Measurements from ENCODE around the gene LIME1. TPM values are rescaled to one million over a fixed set of nuclear protein-coding genes. Genes with fewer than 3 reads are reported as not detected.

LIME1 gene
- total RNA-seq, 5 donors from 2014 or later (not counting 1 experiment from before 2014, with no cell fraction given), result 144 to 248 (median 172) TPM

DNA sequence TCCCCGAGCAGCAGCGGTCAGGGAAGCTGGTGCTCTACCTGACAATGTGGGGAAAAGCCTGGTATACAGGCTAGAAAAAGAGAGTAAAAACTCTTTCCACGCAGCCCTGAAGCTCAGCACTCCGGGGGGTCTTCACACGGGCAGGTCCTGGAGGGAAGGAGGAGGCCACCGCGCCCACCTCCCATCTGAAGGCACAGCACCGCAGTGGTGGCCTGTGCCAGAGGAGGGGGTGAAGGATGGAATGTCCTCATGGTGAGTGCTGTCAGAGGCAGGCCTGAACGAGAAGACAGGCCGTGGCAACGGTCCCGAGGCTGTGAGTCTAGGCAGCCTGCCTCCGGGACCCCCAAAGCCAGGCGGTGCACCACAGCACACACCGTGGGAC lies 9.0 kb downstream of the LIME1 start:
- ChIA-PET POLR2A (no interaction called here), CTCF (no interaction called here)
- H3K9me3 ChIP-seq, result no peaks in the 10 kb centered on the region
- H3K4me1 ChIP-seq (ENCODE audit: control insufficient read depth in 1 of 2, extremely low read depth in 1 of 2, insufficient read depth in 2 of 2, low read length in 2 of 2), result peaks cover 9 to 45% of the 10 kb centered on the region in 2 experiments
- H3K27ac ChIP-seq (ENCODE audit: low read length), result no peak overlapping the region
- Mint-ChIP-seq H3K4me1 (peaks cover 11 to 15% (median 14%) of the 10 kb centered on the region in 3 donors), H3K36me3 (no peaks in the 10 kb centered on the region), H3K9me3 (no peaks in the 10 kb centered on the region), H3K27ac (no peak overlapping the region), H3K4me3 (no peak overlapping the region), H3K27me3 (no peaks in the 10 kb centered on the region)
- no peak overlapping the region for H3K4me3 ChIP-seq (ENCODE audit: control insufficient read depth in 1 of 2, extremely low read depth in 1 of 2, low read length in 1 of 2)
- H3K27me3 ChIP-seq (replicated peaks in 1 of 2; ENCODE audit: control insufficient read depth in 2 of 2, extremely low read depth in 1 of 2, insufficient read depth in 2 of 2, low read length in 1 of 2), result no peaks in the 10 kb centered on the region
- H3K36me3 ChIP-seq (ENCODE audit: control insufficient read depth in 2 of 2, extremely low read depth in 1 of 2, insufficient read depth in 1 of 2, low read length in 1 of 2), result peaks cover 3 to 26% of the 10 kb centered on the region in 2 donors
- ATAC-seq (replicated peaks in 1 of 4) (no peak), DNase-seq (no peak)
- 91% methylated on average over 13 of the region's 15 CpGs for WGBS (ENCODE audit: insufficient coverage)

DNA sequence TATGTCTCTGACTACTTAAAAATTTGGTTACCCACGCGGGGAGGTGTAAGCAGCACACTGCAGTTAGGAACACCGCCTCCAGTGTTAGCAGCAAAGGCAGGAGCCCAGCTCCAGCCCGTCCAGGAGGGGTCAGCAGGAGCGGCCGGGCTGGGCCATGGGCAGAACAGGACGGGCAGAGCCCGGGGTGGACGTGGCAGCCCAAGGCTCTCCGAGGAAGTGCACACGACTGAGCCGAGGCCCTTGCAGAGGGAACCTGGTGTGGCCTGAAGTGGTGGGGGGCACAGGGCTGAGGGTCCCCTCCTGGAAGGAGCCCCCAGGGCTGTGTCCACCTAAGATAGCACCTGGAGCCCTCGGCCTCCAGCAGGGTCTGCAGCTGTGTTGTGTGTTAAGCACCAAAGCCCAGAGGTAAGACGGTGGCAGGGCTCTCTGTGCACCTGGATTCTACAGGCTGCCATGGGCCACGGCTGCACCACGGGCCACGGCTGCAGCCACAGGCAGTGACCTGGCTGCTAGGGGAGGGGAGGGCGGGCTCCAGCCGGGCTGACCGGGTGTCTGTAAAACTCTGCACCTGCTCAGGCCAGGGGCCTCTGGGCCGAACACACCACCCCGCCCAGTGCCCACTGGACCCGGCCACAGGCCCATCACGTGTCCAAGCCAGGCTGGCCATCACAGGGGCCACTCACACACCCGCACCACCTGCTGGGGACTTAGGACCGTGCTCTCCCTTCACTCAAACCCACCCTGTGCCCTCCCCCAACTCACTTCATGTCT lies 9.7 kb downstream of the LIME1 start:
- POLR2A ChIA-PET, result no interaction called here
- peaks cover 17 to 22% (median 21%) of the 10 kb centered on the region in 3 donors for H3K4me1 Mint-ChIP-seq
- no peak for ATAC-seq (replicated peaks in 1 of 4)
- no peak for DNase-seq
- CTCF ChIA-PET, result no interaction called here
- H3K9me3 Mint-ChIP-seq, result no peaks in the 10 kb centered on the region
- 94% methylated on average over 18 of the region's 26 CpGs for WGBS (ENCODE audit: insufficient coverage)
- H3K4me3 ChIP-seq (ENCODE audit: control insufficient read depth in 1 of 2, extremely low read depth in 1 of 2, low read length in 1 of 2), result no peak overlapping the region
- H3K27ac Mint-ChIP-seq, result peak overlapping the region in 1 of 2 donors; percentile 69
- peaks cover 12 to 45% of the 10 kb centered on the region in 2 experiments for H3K4me1 ChIP-seq (ENCODE audit: control insufficient read depth in 1 of 2, extremely low read depth in 1 of 2, insufficient read depth in 2 of 2, low read length in 2 of 2)
- no peaks in the 10 kb centered on the region for H3K36me3 Mint-ChIP-seq
- H3K36me3 ChIP-seq (ENCODE audit: control insufficient read depth in 2 of 2, extremely low read depth in 1 of 2, insufficient read depth in 1 of 2, low read length in 1 of 2), result peaks cover 3 to 24% of the 10 kb centered on the region in 2 donors
- H3K27ac ChIP-seq (ENCODE audit: low read length), result no peak overlapping the region
- H3K9me3 ChIP-seq, result no peaks in the 10 kb centered on the region
- no peaks in the 10 kb centered on the region for H3K27me3 ChIP-seq (replicated peaks in 1 of 2; ENCODE audit: control insufficient read depth in 2 of 2, extremely low read depth in 1 of 2, insufficient read depth in 2 of 2, low read length in 1 of 2)
- H3K4me3 Mint-ChIP-seq, result no peak overlapping the region
- no peaks in the 10 kb centered on the region for H3K27me3 Mint-ChIP-seq

DNA sequence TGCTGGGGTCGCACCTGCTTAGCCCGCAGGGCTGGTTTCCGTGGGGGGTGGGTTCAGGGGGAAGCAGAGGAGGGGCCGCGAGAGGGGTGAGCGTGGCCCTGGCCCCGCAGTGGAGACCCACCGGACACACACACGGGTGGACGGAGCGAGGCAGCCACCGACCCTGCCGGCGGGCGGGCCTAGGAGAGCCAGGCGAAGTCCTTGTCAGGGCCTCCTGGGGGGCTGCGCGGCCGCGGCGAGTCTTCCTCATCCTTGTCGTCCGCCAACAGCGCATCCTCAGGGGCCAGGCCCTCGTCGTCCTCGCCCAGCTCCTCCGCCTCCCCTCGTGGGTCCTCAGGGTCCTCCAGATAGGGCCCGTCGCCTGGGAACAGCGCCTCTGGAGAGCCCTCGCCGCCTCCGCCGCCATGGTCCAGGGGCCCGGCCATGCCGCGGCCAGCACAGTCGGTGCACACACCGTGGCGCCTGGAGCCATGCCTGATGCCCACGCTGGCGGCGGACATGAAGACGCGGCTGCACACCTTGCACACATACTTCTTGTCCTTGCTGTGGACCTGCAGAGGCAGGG lies 10.4 kb downstream of the LIME1 start:
- ChIA-PET POLR2A (no interaction called here), CTCF (no interaction called here)
- Mint-ChIP-seq H3K27ac (no peak overlapping the region), H3K4me1 (peaks cover 21 to 26% (median 25%) of the 10 kb centered on the region in 3 donors), H3K9me3 (no peaks in the 10 kb centered on the region), H3K36me3 (no peaks in the 10 kb centered on the region), H3K4me3 (no peak overlapping the region), H3K27me3 (no peaks in the 10 kb centered on the region)
- Histone ChIP-seq H3K27ac (ENCODE audit: low read length) (no peak overlapping the region), H3K9me3 (no peaks in the 10 kb centered on the region), H3K27me3 (replicated peaks in 1 of 2; ENCODE audit: control insufficient read depth in 2 of 2, extremely low read depth in 1 of 2, insufficient read depth in 2 of 2, low read length in 1 of 2) (no peaks in the 10 kb centered on the region), H3K4me3 (ENCODE audit: control insufficient read depth in 1 of 2, extremely low read depth in 1 of 2, low read length in 1 of 2) (no peak overlapping the region), H3K4me1 (ENCODE audit: control insufficient read depth in 1 of 2, extremely low read depth in 1 of 2, insufficient read depth in 2 of 2, low read length in 2 of 2) (peaks cover 15 to 45% of the 10 kb centered on the region in 2 experiments), H3K36me3 (ENCODE audit: control insufficient read depth in 2 of 2, extremely low read depth in 1 of 2, insufficient read depth in 1 of 2, low read length in 1 of 2) (peaks cover 0 to 18% of the 10 kb centered on the region in 2 donors)
- no peak for ATAC-seq (replicated peaks in 1 of 4)
- no peak for DNase-seq
- 93% methylated on average over 37 of the region's 47 CpGs for WGBS (ENCODE audit: insufficient coverage)

GRCh38 chr20:63747622-63748069 lies 11.2 kb downstream of the LIME1 start:
- no peak overlapping the region for H3K4me3 Mint-ChIP-seq
- POLR2A ChIA-PET, result no interaction called here
- no peaks in the 10 kb centered on the region for H3K9me3 Mint-ChIP-seq
- Histone ChIP-seq H3K4me1 (ENCODE audit: control insufficient read depth in 1 of 2, extremely low read depth in 1 of 2, insufficient read depth in 2 of 2, low read length in 2 of 2) (peaks cover 15 to 48% of the 10 kb centered on the region in 2 experiments), H3K27me3 (replicated peaks in 1 of 2; ENCODE audit: control insufficient read depth in 2 of 2, extremely low read depth in 1 of 2, insufficient read depth in 2 of 2, low read length in 1 of 2) (no peaks in the 10 kb centered on the region), H3K36me3 (ENCODE audit: control insufficient read depth in 2 of 2, extremely low read depth in 1 of 2, insufficient read depth in 1 of 2, low read length in 1 of 2) (peaks cover 0 to 10% of the 10 kb centered on the region in 2 donors), H3K4me3 (ENCODE audit: control insufficient read depth in 1 of 2, extremely low read depth in 1 of 2, low read length in 1 of 2) (no peak overlapping the region), H3K27ac (ENCODE audit: low read length) (no peak overlapping the region), H3K9me3 (no peaks in the 10 kb centered on the region)
- 90% methylated on average over 13 of the region's 13 CpGs for WGBS (ENCODE audit: insufficient coverage)
- H3K27me3 Mint-ChIP-seq, result no peaks in the 10 kb centered on the region
- DNase-seq (no peak), ATAC-seq (replicated peaks in 1 of 4) (no peak)
- peaks cover 24 to 29% (median 28%) of the 10 kb centered on the region in 3 donors for H3K4me1 Mint-ChIP-seq
- no peak overlapping the region for H3K27ac Mint-ChIP-seq
- CTCF ChIA-PET, result no interaction called here
- no peaks in the 10 kb centered on the region for H3K36me3 Mint-ChIP-seq

GRCh38 chr20:63748070-63748933 lies 11.8 kb downstream of the LIME1 start:
- H3K4me3 Mint-ChIP-seq, result no peak overlapping the region
- peak overlapping the region; percentile 27 to 78 for H3K27ac Mint-ChIP-seq
- ATAC-seq (replicated peaks in 1 of 4), result no peak
- peaks cover 24 to 32% (median 28%) of the 10 kb centered on the region in 3 donors for H3K4me1 Mint-ChIP-seq
- ChIA-PET CTCF (no interaction called here), POLR2A (no interaction called here)
- H3K36me3 Mint-ChIP-seq, result no peaks in the 10 kb centered on the region
- no peaks in the 10 kb centered on the region for H3K9me3 ChIP-seq
- H3K27me3 ChIP-seq (replicated peaks in 1 of 2; ENCODE audit: control insufficient read depth in 2 of 2, extremely low read depth in 1 of 2, insufficient read depth in 2 of 2, low read length in 1 of 2), result no peaks in the 10 kb centered on the region
- H3K27me3 Mint-ChIP-seq, result no peaks in the 10 kb centered on the region
- H3K4me3 ChIP-seq (ENCODE audit: control insufficient read depth in 1 of 2, extremely low read depth in 1 of 2, low read length in 1 of 2), result no peak overlapping the region
- H3K4me1 ChIP-seq (ENCODE audit: control insufficient read depth in 1 of 2, extremely low read depth in 1 of 2, insufficient read depth in 2 of 2, low read length in 2 of 2), result peaks cover 15 to 48% of the 10 kb centered on the region in 2 experiments
- no peaks in the 10 kb centered on the region for H3K9me3 Mint-ChIP-seq
- H3K36me3 ChIP-seq (ENCODE audit: control insufficient read depth in 2 of 2, extremely low read depth in 1 of 2, insufficient read depth in 1 of 2, low read length in 1 of 2), result peaks cover 0 to 4% of the 10 kb centered on the region in 2 donors
- DNase-seq, result no peak
- no peak overlapping the region for H3K27ac ChIP-seq (ENCODE audit: low read length)
- whole genome bisulfite sequencing (ENCODE audit: insufficient coverage), result 87% methylated on average over 8 of the region's 20 CpGs

GRCh38 chr20:63748934-63749270 lies 12.4 kb downstream of the LIME1 start:
- CTCF ChIA-PET, result no interaction called here
- DNase-seq (no peak), ATAC-seq (replicated peaks in 1 of 4) (no peak)
- Mint-ChIP-seq H3K4me3 (no peak overlapping the region), H3K36me3 (no peaks in the 10 kb centered on the region), H3K27ac (peak overlapping the region; percentile 27 to 78), H3K4me1 (peaks cover 24 to 32% (median 28%) of the 10 kb centered on the region in 3 donors), H3K27me3 (no peaks in the 10 kb centered on the region), H3K9me3 (no peaks in the 10 kb centered on the region)
- H3K27me3 ChIP-seq (replicated peaks in 1 of 2; ENCODE audit: control insufficient read depth in 2 of 2, extremely low read depth in 1 of 2, insufficient read depth in 2 of 2, low read length in 1 of 2), result no peaks in the 10 kb centered on the region
- WGBS (ENCODE audit: insufficient coverage), result 91% methylated on average over 9 of the region's 11 CpGs
- POLR2A ChIA-PET, result no interaction called here
- H3K4me3 ChIP-seq (ENCODE audit: control insufficient read depth in 1 of 2, extremely low read depth in 1 of 2, low read length in 1 of 2), result no peak overlapping the region
- H3K27ac ChIP-seq (ENCODE audit: low read length), result no peak overlapping the region
- no peaks in the 10 kb centered on the region for H3K9me3 ChIP-seq
- peaks cover 15 to 48% of the 10 kb centered on the region in 2 experiments for H3K4me1 ChIP-seq (ENCODE audit: control insufficient read depth in 1 of 2, extremely low read depth in 1 of 2, insufficient read depth in 2 of 2, low read length in 2 of 2)
- H3K36me3 ChIP-seq (ENCODE audit: control insufficient read depth in 2 of 2, extremely low read depth in 1 of 2, insufficient read depth in 1 of 2, low read length in 1 of 2), result no peaks in the 10 kb centered on the region

Measured in T-cell (primary cell).